Measurements from ENCODE around the gene WRAP53. TPM values are rescaled to one million over a fixed set of nuclear protein-coding genes. Genes with fewer than 3 reads are reported as not detected.

Gene WRAP53
- polyA plus RNA-seq, 1 donor (not counting 4 experiments of a cell fraction or from before 2014, with no cell fraction given) = 8.2 TPM

- Histone ChIP-seq H3K4me3 (ENCODE audit: control insufficient read depth in 2 of 3, extremely low read depth in 1 of 3, insufficient read depth in 2 of 3, low read depth in 1 of 3, low read length in 3 of 3) (no peak overlapping the region), H4K20me1 (ENCODE audit: control insufficient read depth, extremely low read depth, insufficient read depth, low read length) (no peaks in the 10 kb centered on the region), H3K4me1 (ENCODE audit: control insufficient read depth, extremely low read depth, insufficient read depth, low read length) (no peaks in the 10 kb centered on the region), H3K9me1 (ENCODE audit: control insufficient read depth, extremely low read depth, insufficient read depth, low read length) (no peaks in the 10 kb centered on the region), H3K4me2 (ENCODE audit: control insufficient read depth, extremely low read depth, insufficient read depth, low read depth, low read length) (no peak overlapping the region), H3K9ac (ENCODE audit: control insufficient read depth, extremely low read depth, insufficient read depth, low read length) (no peak overlapping the region), H3K27me3 (ENCODE audit: control insufficient read depth, extremely low read depth, insufficient read depth, low read length) (no peaks in the 10 kb centered on the region), H3K36me3 (ENCODE audit: control insufficient read depth in 2 of 2, extremely low read depth in 1 of 2, insufficient read depth in 2 of 2, low read length in 2 of 2) (peaks cover 12 to 18% of the 10 kb centered on the region in 2 experiments), H3K79me2 (ENCODE audit: control insufficient read depth, insufficient read depth, low read length) (no peaks in the 10 kb centered on the region), H3K9me3 (ENCODE audit: control insufficient read depth, low read depth, low read length) (no peaks in the 10 kb centered on the region), H3K27ac (ENCODE audit: control insufficient read depth, insufficient read depth, low read length) (no peak overlapping the region), H2AFZ (ENCODE audit: control insufficient read depth, low read length) (no peak overlapping the region)
- TF ChIP-seq EZH2 (IDR thresholded peaks at IDR 0.05; ENCODE audit: low read length) (no peak), CTCF (optimal IDR thresholded peaks at IDR 0.05 in 1 of 3, IDR thresholded peaks at IDR 0.05 in 1 of 3, conservative IDR thresholded peaks at IDR 0.05 in 1 of 3; ENCODE audit: extremely low read depth in 1 of 3, insufficient read depth in 2 of 3, low read length in 3 of 3) (no peak)
- FAIRE-seq (no peak), DNase-seq (ENCODE audit: low read depth, low spot score) (no peak)
- dilution Hi-C loops (cut with MboI; ENCODE audit: extremely low pct_ligation_motif_present, low sequenced_read_pairs) = no loop called here
These were observed 20.4 kb upstream of the WRAP53 start for GRCh38 chr17:7667656-7668406.

DNA sequence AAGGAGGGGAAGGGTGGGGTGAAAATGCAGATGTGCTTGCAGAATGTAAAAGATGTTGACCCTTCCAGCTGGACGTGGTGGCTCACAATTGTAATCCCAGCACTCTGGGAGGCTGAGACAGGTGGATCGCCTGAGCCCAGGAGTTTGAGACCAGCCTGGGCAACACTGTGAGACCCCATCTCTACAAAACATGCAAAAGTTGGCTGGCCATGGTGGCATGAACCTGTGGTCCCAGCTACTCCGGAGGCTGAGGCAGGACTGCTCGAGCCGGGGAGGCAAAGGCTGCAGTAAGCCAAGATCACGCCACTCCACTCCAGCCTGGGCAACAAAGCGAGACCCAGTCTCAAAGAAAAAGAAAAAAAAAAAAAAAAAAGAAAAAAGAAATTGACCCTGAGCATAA, 19.8 kb upstream of the WRAP53 start:
- Histone ChIP-seq H3K27ac (ENCODE audit: control insufficient read depth, insufficient read depth, low read length) (no peak overlapping the region), H3K9ac (ENCODE audit: control insufficient read depth, extremely low read depth, insufficient read depth, low read length) (no peak overlapping the region), H3K4me3 (ENCODE audit: control insufficient read depth in 2 of 3, extremely low read depth in 1 of 3, insufficient read depth in 2 of 3, low read depth in 1 of 3, low read length in 3 of 3) (no peak overlapping the region), H3K27me3 (ENCODE audit: control insufficient read depth, extremely low read depth, insufficient read depth, low read length) (no peaks in the 10 kb centered on the region), H2AFZ (ENCODE audit: control insufficient read depth, low read length) (no peak overlapping the region), H3K4me1 (ENCODE audit: control insufficient read depth, extremely low read depth, insufficient read depth, low read length) (no peaks in the 10 kb centered on the region), H3K9me1 (ENCODE audit: control insufficient read depth, extremely low read depth, insufficient read depth, low read length) (no peaks in the 10 kb centered on the region), H4K20me1 (ENCODE audit: control insufficient read depth, extremely low read depth, insufficient read depth, low read length) (no peaks in the 10 kb centered on the region), H3K9me3 (ENCODE audit: control insufficient read depth, low read depth, low read length) (peaks cover under 1% of the 10 kb centered on the region), H3K36me3 (ENCODE audit: control insufficient read depth in 2 of 2, extremely low read depth in 1 of 2, insufficient read depth in 2 of 2, low read length in 2 of 2) (peaks cover 14 to 20% of the 10 kb centered on the region in 2 experiments), H3K4me2 (ENCODE audit: control insufficient read depth, extremely low read depth, insufficient read depth, low read depth, low read length) (no peak overlapping the region), H3K79me2 (ENCODE audit: control insufficient read depth, insufficient read depth, low read length) (no peaks in the 10 kb centered on the region)
- DNase-seq (ENCODE audit: low read depth, low spot score) (no peak), FAIRE-seq (no peak)
- dilution Hi-C loops (cut with MboI; ENCODE audit: extremely low pct_ligation_motif_present, low sequenced_read_pairs) = no loop called here
- TF ChIP-seq EZH2 (IDR thresholded peaks at IDR 0.05; ENCODE audit: low read length) = no peak
- TF ChIP-seq CTCF (optimal IDR thresholded peaks at IDR 0.05 in 1 of 3, IDR thresholded peaks at IDR 0.05 in 1 of 3, conservative IDR thresholded peaks at IDR 0.05 in 1 of 3; ENCODE audit: extremely low read depth in 1 of 3, insufficient read depth in 2 of 3, low read length in 3 of 3) = no peak
